NCI-H510A (cell line): ENCODE results near the gene ABLIM3.
"Not testable (repeated sequence)": the region's sequence is repeated elsewhere in the genome, so short reads cannot be mapped to it uniquely, and the experiment has no call there.

ENCODE experiments used
- DNase-seq: peaks from one replicate; lab custom pipeline; 2025; lab: John Stamatoyannopoulos, UW

The ABLIM3 gene

GRCh38 chr5:149257889-149258705 lies 116.8 kb downstream of the ABLIM3 start:
- no peak for DNase-seq

- DNase-seq: no peak
Observed at GRCh38 chr5:149260761-149261160, 119.5 kb downstream of the ABLIM3 start.

GRCh38 chr5:149261246-149261645 lies 120.0 kb downstream of the ABLIM3 start:
- no peak for DNase-seq

GRCh38 chr5:149262315-149262714 lies 121.0 kb downstream of the ABLIM3 start:
- no peak for DNase-seq

GRCh38 chr5:149264439-149265067 lies 123.3 kb downstream of the ABLIM3 start:
- peak; percentile 75 for DNase-seq

GRCh38 chr5:149265068-149265465 lies 123.8 kb downstream of the ABLIM3 start:
- no peak for DNase-seq

- no peak for DNase-seq
Observed at GRCh38 chr5:149265597-149265996, 124.3 kb downstream of the ABLIM3 start.

- DNase-seq: no peak
Observed at GRCh38 chr5:149267241-149267973, 126.1 kb downstream of the ABLIM3 start.

- no peak for DNase-seq
Observed at GRCh38 chr5:149268928-149269557, 127.8 kb downstream of the ABLIM3 start.

GRCh38 chr5:149271195-149271715 lies 130.0 kb downstream of the ABLIM3 start:
- no peak for DNase-seq

- DNase-seq: peak; percentile 51
Observed at GRCh38 chr5:149271716-149272563, 130.6 kb downstream of the ABLIM3 start, which contains the start of gene AFAP1L1. TSS of gene AFAP1L1 (plus strand) at chr5:149271859. CDS start at chr5:149271969, 110 bp downstream.

GRCh38 chr5:149272781-149273180 lies 131.5 kb downstream of the ABLIM3 start:
- not testable (repeated sequence) for DNase-seq

- no peak for DNase-seq
Observed at GRCh38 chr5:149273237-149273636, 131.9 kb downstream of the ABLIM3 start.

GRCh38 chr5:149273950-149274349 lies 132.7 kb downstream of the ABLIM3 start:
- DNase-seq: no peak

- no peak for DNase-seq
Observed at GRCh38 chr5:149274939-149275338, 133.6 kb downstream of the ABLIM3 start.

GRCh38 chr5:149277801-149278200 lies 136.5 kb downstream of the ABLIM3 start:
- no peak for DNase-seq

GRCh38 chr5:149278451-149279210 lies 137.3 kb downstream of the ABLIM3 start:
- no peak for DNase-seq

GRCh38 chr5:149279661-149280060 lies 138.4 kb downstream of the ABLIM3 start:
- no peak for DNase-seq

GRCh38 chr5:149280124-149280523 lies 138.8 kb downstream of the ABLIM3 start:
- no peak for DNase-seq

- no peak for DNase-seq
Observed at GRCh38 chr5:149280802-149281201, 139.5 kb downstream of the ABLIM3 start.
